Stimulated activated CD8-positive, alpha-beta memory T cell treated with anti-CD3 and anti-CD28 coated beads, Interleukin-2, amount 100 ng/mL, for 1 hour (primary cell): ENCODE measurements around the gene FOXO6.

Experiments used
- DNase-seq, 2 donors: peaks; one replicate each; pipeline ENCODE4 v3.0.0-alpha.2; 2020; ENCODE audit warnings: low read depth in 2 of 2

FOXO6 gene

DNA sequence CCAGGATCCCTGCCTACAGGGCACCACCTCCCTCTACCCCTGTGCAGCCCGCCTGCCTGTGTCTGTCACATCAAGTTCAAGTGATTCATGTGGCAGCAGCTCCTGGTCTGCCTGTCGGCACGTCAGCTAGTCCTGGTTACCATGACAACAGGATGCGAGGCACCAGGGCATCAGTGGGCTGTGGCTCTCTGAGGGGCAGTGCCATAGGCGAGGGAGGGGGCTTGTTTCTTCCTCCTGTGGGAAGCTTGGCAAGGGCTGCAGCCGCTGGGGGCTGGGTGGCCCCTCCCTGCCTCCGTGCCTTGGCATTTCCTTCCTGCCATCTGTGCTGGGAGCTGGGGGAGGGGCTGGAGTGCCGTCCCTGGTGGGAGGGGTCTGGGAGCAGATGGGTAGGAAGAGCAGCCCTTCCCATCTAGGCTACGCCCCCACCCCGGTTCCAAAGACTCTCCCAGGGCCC is 43.1 kb downstream of the FOXO6 start:
- no peak for DNase-seq

DNA sequence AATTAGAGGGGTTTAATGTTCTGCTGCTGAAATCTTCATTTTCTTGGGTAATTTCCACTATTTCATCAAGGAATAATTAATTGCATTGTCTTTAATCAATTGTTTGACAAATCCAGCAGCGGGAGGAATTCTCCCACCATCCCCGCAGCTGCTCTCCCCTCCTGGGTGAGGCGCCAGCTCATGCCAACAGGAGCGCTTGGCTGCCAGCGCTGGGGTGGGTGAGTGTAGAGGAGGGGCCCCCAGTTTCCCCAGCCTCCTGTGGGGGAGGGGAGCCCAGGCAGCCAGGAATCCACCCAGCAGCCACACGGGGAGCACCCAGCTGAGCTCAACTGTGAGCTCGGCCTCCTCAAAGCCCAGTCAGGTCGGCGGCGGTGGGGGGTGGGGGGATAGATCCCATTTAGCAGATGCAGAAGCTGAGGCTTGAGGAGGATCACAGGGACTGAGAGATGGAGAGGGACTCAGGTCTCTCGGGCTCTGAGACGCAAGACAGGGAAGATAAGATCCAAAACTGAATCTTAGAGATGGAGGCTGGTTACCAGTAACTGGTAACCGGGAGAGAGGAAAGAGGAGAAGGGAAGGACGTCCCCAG is 46.5 kb downstream of the FOXO6 start:
- DNase-seq = no peak

DNA sequence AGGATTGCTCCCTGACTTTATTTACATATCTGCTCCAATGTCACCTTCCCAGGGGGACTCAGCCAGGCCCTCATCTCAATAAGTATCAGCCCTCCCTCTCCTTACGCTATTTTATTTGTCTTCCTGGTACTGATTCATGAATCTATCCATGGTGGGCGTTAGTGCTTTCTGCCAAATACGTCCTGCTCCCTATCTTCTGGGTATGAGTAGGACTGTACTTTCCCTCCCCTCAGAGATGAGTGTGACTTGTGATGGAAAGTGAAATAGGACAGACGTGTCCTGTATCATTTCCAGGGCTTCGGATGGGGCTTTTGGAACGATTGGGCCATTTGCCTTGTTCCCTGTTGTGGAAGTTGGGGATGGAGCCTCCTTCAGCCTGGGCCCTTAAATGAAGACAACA is 47.5 kb downstream of the FOXO6 start:
- no peak for DNase-seq

GRCh38 chr1:41409825-41410224 is 48.6 kb downstream of the FOXO6 start:
- no peak for DNase-seq

DNA sequence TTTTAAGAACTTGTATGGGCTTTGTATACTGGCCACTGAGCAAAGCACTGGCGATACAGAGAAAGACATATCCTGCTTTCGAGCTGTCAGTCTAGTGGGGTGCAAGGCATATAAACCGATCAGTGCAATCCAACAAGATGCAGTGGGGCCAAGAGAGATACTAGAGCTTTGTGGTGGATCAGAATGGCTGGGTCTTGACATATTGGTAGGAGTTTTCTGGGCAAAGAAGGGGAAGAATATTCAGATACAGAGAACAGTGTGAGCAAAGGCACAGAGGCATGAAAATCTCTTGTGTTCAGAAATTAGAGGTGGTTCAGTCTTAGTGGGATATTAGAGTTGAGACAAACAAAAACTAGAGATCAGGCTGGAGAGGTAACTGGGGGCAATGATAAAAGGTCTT is 49.2 kb downstream of the FOXO6 start:
- DNase-seq = no peak

DNA sequence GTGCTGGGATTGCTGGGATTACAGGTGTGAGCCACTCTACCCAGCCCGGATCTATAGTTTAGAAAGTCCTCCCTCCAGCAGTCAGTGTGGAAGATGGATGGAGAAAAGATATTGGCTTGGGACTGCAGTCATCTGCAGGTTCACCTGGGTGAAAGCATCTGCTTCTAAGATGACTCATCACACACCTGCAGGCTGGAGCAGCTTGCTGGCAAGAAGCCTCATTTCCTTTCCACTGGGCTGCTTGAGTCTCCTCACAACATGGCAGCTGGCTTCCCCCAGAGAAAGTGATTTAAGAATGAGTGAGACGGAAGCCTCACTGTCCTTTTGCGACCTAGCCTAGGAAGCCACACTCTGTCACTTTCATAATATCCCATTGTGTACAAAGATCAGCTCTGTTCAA is 50.0 kb downstream of the FOXO6 start:
- no peak for DNase-seq

DNA sequence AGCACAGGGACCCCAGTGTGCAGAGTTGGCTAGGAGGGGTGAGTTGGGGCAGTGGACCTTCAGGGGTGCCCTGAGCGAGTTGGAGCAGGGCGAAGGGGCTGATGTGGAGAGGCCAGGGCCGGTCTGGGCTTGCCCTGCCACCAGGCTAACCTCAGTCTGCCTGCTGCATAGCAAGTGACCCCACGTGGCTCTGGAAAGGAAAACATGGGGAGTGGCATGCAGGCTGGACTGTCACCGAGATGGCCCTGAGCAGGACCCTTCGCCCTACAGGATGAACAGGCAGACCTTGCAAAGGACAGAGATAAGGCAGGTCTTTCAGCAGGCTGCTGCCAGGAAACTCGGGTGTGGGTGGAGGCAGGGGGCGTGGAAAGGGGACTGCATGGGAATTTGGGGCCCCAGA is 51.5 kb downstream of the FOXO6 start:
- DNase-seq = no peak

DNA sequence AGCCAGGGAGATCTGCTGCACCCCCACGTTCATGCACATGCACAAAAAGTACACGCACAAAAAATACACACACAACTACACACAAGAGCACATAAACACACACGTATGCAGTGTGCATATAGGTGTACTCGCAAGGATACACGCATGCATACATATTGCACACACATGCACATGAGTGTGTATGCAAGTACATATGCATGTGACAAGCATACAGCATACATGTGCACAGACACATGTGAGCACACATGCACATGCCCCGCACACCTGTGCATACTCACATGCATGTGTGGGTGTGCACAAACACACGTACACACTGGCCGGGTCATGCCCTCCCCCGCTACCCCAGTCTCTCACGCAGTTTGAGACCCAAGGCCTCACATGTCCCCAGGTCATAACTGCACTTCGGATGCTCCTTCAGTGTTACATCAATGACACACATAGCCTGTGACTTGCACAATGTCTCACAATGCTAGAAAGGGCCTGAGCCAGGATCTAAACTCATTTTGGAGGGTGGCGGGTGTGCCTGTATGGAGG is 52.6 kb downstream of the FOXO6 start:
- DNase-seq = no peak

DNA sequence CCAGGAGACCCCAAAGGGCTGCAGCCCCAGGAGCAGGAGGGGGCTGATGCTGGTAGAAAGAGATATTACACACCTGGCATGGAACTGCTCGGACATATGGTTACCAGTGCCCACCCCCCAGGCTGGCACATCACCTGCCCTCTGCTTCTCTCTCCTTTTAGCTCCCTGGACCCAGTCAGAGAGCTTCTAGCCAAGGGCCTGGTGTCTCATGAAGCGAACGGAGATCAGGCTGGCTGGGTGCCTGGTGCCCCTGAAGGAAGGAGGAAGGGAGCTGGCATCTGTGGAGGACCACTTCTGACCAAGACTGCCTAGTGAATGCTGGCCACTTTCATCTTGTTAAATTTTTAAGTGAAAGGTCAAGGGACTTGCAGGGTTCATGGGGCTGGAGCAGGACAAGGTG is 53.1 kb downstream of the FOXO6 start:
- DNase-seq = no peak

DNA sequence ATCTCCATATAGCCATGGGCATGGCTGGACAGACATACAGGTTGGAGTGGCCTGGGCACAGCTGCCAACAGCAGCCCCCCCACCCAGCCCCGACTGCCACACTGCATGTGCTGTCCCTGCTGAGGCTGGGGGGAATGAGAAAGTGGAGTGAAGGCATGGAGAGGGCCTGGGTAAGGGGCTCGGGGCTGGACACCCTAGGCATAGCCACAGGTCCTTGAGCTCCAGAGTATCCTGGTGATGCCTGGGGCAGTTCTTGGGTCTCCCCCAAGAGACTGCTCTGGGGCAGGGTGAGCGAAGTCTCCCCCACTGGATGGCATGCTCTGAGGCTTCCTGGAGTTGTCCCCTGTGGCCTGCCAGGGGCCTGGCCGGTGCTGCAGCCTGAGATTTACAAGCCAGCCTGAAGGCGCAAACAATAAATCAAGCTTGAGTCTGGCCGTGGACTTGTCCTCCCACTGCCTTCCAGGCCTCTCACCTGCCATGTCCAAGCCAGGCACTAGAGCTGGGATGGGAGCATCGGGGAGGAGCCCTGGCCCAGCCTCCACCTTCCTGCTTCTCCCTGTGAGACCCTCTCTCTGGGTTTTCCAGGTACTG is 53.6 kb downstream of the FOXO6 start:
- no peak for DNase-seq

DNA sequence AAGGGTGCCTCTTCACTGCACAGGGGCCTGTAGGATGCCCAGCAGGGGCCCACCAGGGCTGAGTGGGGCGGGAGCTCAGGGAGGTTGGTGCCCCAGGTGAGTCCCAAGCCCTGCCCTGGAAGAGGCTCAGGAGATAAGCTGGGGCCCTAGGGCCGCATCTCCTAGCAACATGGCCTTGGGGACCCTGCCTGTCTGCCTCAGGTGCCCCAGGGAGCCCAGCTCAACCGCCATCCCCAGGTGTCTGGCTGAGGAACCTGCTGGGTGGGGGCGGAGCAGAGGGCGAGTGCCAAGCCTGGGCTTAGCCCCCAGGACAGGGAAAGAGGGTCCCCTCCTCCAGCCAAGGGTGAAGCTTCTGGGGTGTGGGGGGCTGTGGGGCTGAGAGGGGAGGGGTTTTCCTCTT is 54.8 kb downstream of the FOXO6 start:
- no peak for DNase-seq

DNA sequence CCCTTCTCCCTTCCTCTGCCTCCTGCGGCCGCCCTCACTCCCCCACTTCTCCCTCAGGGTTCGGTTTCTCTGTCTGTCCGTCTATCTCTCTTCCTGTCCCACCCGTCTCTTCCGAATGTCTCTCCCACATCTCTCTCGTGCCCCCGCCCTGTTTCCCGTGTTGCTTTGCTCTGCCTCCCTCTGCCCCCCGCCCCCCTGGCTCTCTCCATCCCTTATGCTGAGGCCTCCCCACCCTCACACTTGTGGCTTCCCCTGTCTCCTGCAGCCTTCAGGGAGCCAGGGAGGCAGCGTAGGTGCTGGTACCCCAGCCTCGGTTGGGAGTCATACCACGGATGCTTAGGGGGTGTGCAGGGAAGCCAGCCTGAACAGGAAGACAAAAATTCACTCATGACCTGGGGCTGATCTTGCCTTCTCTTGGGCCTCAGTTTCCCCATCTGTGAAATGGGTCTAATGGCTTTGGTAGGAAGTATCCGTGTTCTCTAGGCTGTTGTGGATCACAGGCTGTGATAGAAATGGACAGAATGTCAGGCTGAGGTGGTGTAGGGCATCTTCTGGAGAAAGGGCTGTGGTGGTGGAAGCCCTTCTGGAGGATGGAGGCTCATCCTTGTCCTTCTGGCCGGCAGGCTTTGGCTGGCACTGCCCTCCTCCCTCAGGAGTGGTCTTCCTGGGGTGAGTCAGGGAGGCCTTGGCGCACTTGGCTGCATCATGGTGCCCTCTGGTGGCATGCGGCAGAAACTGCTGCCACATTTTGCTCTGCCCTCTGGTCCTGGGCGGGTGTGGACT is 55.5 kb downstream of the FOXO6 start:
- DNase-seq = peak; percentile 19 to 39

GRCh38 chr1:41417335-41417682 is 56.1 kb downstream of the FOXO6 start:
- no peak for DNase-seq

GRCh38 chr1:41417746-41418145 is 56.5 kb downstream of the FOXO6 start:
- no peak for DNase-seq

- DNase-seq = no peak
These were observed 57.8 kb downstream of the FOXO6 start for GRCh38 chr1:41418857-41419583.

DNA sequence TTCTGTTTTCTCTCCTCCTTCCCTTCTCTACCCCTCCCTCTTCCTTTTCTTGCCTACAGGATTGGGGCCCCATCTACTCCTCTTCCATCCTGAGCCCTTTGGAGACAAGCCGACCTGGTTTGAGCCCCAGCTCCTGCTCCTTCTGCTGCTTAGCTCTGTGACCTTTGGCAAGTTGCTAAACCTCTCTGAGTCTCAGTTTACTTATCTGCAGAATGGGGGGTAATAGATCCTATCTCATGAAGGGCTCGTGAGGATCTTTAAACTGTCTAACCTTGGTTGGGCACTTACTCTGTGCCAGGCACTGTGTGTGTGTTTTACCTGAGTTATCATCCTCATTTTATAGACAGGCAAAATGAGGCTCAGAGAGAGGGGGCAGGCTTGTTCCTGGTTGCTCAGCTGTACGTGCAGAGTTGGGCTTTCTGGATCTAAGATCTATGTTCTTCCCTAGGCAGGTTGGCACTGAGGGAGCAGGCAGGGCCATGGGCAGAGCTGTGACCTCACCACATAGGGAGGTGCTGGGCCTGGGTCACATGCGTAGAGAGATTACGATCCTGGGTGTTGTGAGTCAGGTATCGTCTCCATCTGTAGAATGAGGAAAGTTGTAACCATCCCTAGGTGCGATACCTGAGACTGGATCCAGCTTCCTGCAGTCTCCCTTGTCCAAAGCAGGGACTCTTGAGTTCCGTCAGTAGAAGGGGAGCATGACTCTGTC is 58.5 kb downstream of the FOXO6 start:
- no peak for DNase-seq

DNA sequence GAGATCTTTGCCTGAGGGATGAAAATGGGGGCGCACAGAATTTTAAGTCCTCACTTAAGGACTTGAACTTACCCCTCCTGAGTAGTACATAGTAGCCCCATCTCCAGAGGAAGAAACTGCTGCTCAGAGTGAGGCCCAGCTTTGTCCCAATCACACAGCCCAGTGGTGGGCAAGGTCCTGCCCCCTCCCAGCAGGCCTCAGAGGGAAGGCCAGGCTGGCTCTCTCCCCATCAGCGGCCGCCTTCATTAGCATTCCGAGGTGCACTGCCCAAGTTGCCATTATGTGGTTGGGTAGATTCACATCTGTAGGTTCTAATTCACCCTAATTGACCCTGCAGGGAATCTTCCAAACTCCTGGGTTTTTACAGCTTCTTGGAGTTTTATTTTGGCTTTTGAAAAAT is 59.1 kb downstream of the FOXO6 start:
- DNase-seq = no peak

GRCh38 chr1:41420860-41421259 is 59.6 kb downstream of the FOXO6 start:
- no peak for DNase-seq

- no peak for DNase-seq
These were observed 61.1 kb downstream of the FOXO6 start for GRCh38 chr1:41422306-41422705.

- no peak for DNase-seq
These were observed 62.4 kb downstream of the FOXO6 start for GRCh38 chr1:41423511-41424191.

GRCh38 chr1:41424581-41425118 is 63.4 kb downstream of the FOXO6 start:
- DNase-seq = no peak
